Cardiac muscle cell (in vitro differentiated cells and primary cell): ENCODE measurements around the gene TRMT6. TPM values are rescaled to one million over a fixed set of nuclear protein-coding genes. Genes with fewer than 3 reads are reported as not detected.

ENCODE experiments used
- DNase-seq, 2 donors: peaks; one replicate each; pipeline versions ENCODE4 v3.0.0 to v3.0.0-alpha.2; 2010 to 2017; ENCODE audit warnings: low read depth in 1 of 2, low spot score in 1 of 2
- H3K27ac ChIP-seq: fragments of 200-600 bp; sonication (generic); 2 replicates; pipeline ENCODE4 v1.5.1; 2016
- H3K27me3 ChIP-seq: fragments of 200-600 bp; sonication (generic); 2 replicates; pipeline ENCODE4 v1.6.0; 2016; ENCODE audit warnings: control low read depth
- H3K36me3 ChIP-seq: fragments of 200-600 bp; sonication (generic); 2 replicates; pipeline ENCODE4 v1.5.1; 2016; ENCODE audit warnings: control low read depth
- H3K4me1 ChIP-seq: fragments of 200-600 bp; sonication (generic); 2 replicates; pipeline ENCODE4 v1.8.1; 2017; ENCODE audit warnings: low read depth, mild to moderate bottlenecking, mixed run types
- H3K4me3 ChIP-seq: fragments of 200-600 bp; sonication (generic); 2 replicates; pipeline ENCODE4 v1.5.1; 2016; ENCODE audit warnings: mild to moderate bottlenecking
- H3K9me3 ChIP-seq: fragments of 200-600 bp; sonication (generic); 2 replicates; pipeline ENCODE4 v1.5.1; 2017; ENCODE audit warnings: low read depth, mild to moderate bottlenecking, control low read depth
- polyA plus RNA-seq: library from polyadenylated mRNA; unstranded; fragments of >200 nt; fragmentation: Nextera tagmentation; extraction: Ambion mirVana; gene quantifications from 2 replicates; pipeline ENCODE4 v1.2.1, GENCODE V29; 2016
- total RNA-seq: library from RNA; depleted of rRNA; stranded (reverse); fragments of >200 nt; gene quantifications from 2 replicates; pipeline ENCODE4 v1.2.3, GENCODE V29; 2016
- TF ChIP-seq, protein P1 (sequence below): IDR thresholded peaks from 2 replicates; pipeline ENCODE4 v1.5.1; 2012; ENCODE audit warnings: low read depth, mild to moderate bottlenecking, low read length

The TRMT6 gene, protein sequence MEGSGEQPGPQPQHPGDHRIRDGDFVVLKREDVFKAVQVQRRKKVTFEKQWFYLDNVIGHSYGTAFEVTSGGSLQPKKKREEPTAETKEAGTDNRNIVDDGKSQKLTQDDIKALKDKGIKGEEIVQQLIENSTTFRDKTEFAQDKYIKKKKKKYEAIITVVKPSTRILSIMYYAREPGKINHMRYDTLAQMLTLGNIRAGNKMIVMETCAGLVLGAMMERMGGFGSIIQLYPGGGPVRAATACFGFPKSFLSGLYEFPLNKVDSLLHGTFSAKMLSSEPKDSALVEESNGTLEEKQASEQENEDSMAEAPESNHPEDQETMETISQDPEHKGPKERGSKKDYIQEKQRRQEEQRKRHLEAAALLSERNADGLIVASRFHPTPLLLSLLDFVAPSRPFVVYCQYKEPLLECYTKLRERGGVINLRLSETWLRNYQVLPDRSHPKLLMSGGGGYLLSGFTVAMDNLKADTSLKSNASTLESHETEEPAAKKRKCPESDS
- total RNA-seq (12.0 and 13.1 TPM in 2 replicates), polyA plus RNA-seq (12.9 TPM in 2 replicates)

GRCh38 chr20:5950271-5951031, at the start of gene TRMT6, which contains the start of gene MCM8:
TSS of gene TRMT6 (minus strand) at chr20:5950533. CDS start at chr20:5950405, 128 bp downstream.
TSS of gene MCM8 (plus strand) at chr20:5950652. CDS start at chr20:5952016, 1,364 bp downstream.
- DNase-seq, result peak; percentile 97 to 98
- Histone ChIP-seq H3K27me3 (no peaks in the 10 kb centered on the region), H3K4me3 (peak within 1 kb of the TSS; percentile 65), H3K36me3 (peaks cover 31% of the 10 kb centered on the region), H3K4me1 (peaks cover 10% of the 10 kb centered on the region), H3K9me3 (no peaks in the 10 kb centered on the region), H3K27ac (peak within 1 kb of the TSS; percentile 74)
- TF ChIP-seq, protein P1, sequence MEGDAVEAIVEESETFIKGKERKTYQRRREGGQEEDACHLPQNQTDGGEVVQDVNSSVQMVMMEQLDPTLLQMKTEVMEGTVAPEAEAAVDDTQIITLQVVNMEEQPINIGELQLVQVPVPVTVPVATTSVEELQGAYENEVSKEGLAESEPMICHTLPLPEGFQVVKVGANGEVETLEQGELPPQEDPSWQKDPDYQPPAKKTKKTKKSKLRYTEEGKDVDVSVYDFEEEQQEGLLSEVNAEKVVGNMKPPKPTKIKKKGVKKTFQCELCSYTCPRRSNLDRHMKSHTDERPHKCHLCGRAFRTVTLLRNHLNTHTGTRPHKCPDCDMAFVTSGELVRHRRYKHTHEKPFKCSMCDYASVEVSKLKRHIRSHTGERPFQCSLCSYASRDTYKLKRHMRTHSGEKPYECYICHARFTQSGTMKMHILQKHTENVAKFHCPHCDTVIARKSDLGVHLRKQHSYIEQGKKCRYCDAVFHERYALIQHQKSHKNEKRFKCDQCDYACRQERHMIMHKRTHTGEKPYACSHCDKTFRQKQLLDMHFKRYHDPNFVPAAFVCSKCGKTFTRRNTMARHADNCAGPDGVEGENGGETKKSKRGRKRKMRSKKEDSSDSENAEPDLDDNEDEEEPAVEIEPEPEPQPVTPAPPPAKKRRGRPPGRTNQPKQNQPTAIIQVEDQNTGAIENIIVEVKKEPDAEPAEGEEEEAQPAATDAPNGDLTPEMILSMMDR, result no peak

DNA sequence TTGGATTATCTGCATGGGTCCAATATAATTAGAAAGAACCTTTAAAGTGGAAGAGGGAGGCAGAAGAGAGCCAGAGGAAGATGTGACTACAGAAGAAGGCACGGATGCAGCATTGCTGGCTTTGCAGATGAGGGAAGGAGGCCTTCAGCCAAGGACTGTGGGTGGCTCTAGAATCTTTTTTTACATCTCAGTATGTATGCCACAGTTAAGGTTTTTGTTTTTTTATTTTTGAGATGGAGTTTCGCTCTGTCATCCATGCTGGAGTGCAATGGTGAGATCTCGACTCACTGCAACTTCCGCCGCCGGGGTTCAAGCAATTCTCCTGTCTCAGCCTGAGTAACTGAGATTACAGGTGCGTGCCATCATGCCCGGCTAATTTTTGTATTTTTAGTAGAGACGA, 49.5 kb upstream of the TRMT6 start:
- Histone ChIP-seq H3K36me3 (no peaks in the 10 kb centered on the region), H3K4me1 (no peaks in the 10 kb centered on the region), H3K27ac (no peak overlapping the region), H3K9me3 (no peaks in the 10 kb centered on the region), H3K4me3 (no peak overlapping the region), H3K27me3 (no peaks in the 10 kb centered on the region)
- TF ChIP-seq, protein P1, result no peak
- no peak for DNase-seq

GRCh38 chr20:5996765-5997164, 46.4 kb upstream of the TRMT6 start:
- TF ChIP-seq, protein P1, result no peak
- H3K4me3 ChIP-seq, result no peak overlapping the region
- no peak overlapping the region for H3K27ac ChIP-seq
- H3K4me1 ChIP-seq, result no peaks in the 10 kb centered on the region
- no peaks in the 10 kb centered on the region for H3K9me3 ChIP-seq
- H3K27me3 ChIP-seq, result no peaks in the 10 kb centered on the region
- no peaks in the 10 kb centered on the region for H3K36me3 ChIP-seq
- no peak for DNase-seq

DNA sequence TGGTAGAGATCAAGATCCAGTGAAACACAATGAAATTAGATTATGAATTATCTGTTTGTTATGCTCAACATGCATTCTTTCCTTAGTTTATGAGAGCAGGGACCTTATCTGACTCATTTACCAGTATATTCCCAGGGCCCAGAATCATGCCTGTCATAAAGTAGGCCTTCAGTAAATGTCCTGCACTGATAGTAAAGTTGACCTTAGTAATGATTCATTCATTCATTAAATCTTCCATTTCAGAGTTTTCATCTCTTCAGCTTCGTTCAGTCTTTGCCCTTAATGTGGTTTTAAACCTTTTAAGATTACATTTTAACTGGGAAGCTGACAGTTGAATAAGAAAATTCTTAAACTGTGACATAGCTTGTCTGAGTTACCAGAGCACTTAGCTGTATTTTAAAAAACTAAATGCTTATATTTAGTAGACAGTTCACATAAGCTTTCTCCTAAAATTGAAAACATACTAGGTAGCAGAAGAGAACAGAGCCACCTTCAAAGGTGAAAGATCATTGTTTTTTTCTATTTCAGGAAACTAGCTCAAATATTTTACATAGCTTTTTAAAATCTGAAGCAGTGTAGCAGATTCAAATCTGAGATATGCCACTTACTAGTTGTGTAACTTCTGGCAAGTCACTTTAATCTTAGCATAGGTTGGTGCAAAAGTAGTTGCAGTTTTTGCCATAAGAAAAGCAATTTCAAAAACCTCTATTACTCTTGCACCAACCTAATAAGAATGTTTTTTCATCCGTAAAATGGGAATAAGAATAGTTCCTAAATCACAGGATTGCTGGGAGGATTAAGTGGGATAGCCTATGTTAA, 41.5 kb upstream of the TRMT6 start:
- Histone ChIP-seq H3K9me3 (no peaks in the 10 kb centered on the region), H3K27me3 (no peaks in the 10 kb centered on the region), H3K4me1 (no peaks in the 10 kb centered on the region), H3K36me3 (peaks cover 10% of the 10 kb centered on the region), H3K27ac (no peak overlapping the region), H3K4me3 (no peak overlapping the region)
- TF ChIP-seq, protein P1, result no peak
- DNase-seq, result no peak

GRCh38 chr20:5990946-5991345, 40.6 kb upstream of the TRMT6 start:
- H3K36me3 ChIP-seq, result peaks cover 10% of the 10 kb centered on the region
- no peaks in the 10 kb centered on the region for H3K4me1 ChIP-seq
- H3K27ac ChIP-seq, result no peak overlapping the region
- H3K27me3 ChIP-seq, result no peaks in the 10 kb centered on the region
- no peak overlapping the region for H3K4me3 ChIP-seq
- DNase-seq, result no peak
- TF ChIP-seq, protein P1, result no peak
- H3K9me3 ChIP-seq, result no peaks in the 10 kb centered on the region
